Measurements from ENCODE around the gene TFRC. TPM values are rescaled to one million over a fixed set of nuclear protein-coding genes. Genes with fewer than 3 reads are reported as not detected.

Gene TFRC
- total and polyA plus RNA-seq, 2 experiments from 2014 or later, result 35.5 to 187 TPM

DNA sequence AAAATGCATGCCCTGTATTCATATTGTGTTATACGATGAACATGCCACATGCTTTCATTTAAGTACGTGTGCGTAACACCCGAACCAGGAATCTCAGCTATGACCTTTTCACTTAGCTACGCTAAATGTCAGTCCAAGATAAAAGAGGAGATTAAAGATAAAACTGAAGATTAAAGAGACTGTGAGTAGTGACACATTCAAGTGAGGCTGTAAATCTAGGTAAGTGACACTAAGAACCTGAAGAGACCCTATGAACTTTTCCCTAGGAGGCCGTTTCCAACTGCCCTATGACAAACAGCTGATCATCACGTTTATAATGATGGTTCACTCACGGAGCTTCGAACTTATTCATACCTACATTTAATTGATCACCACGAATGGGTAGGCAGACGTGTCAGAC is 32.2 kb downstream of the TFRC start:
- no peak for DNase-seq (ENCODE audit: low spot score)
- Mint-ChIP-seq H3K4me3 (no peak overlapping the region), H3K27me3 (ENCODE audit: insufficient read depth, low read depth, poor library complexity) (peaks cover 10% of the 10 kb centered on the region), H3K4me1 (peaks cover 7% of the 10 kb centered on the region), H3K9me3 (no peaks in the 10 kb centered on the region), H3K27ac (no peak overlapping the region), H3K36me3 (ENCODE audit: low read depth) (peaks cover 65% of the 10 kb centered on the region)
- peaks cover 53% of the 10 kb centered on the region for H3K36me3 ChIP-seq (ENCODE audit: insufficient read depth)
- no peaks in the 10 kb centered on the region for H3K79me2 ChIP-seq (replicated peaks; ENCODE audit: insufficient read depth)
- 0 out of 2 replicates have a peak, but pooled peaks cover 4% of the 10 kb centered on the region for H3K4me1 ChIP-seq (ENCODE audit: insufficient read depth)
- TF ChIP-seq EZH2phosphoT487 (IDR thresholded peaks at IDR 0.05; ENCODE audit: unreplicated experiment) (no peak), JUNB (IDR thresholded peaks at IDR 0.05; ENCODE audit: unreplicated experiment) (no peak), CREB1 (CRISPR knock-in tag; IDR thresholded peaks at IDR 0.05; ENCODE audit: low read depth) (no peak), STAT1 (IDR thresholded peaks at IDR 0.05; ENCODE audit: unreplicated experiment) (no peak), POLR2AphosphoS5 (IDR thresholded peaks at IDR 0.05; ENCODE audit: low read depth) (no peak), ZNF114 (CRISPR knock-in tag; IDR thresholded peaks at IDR 0.05) (no peak), EZH2 (IDR thresholded peaks at IDR 0.05; ENCODE audit: low read depth, unreplicated experiment) (no peak), ZNF331 (CRISPR knock-in tag; IDR thresholded peaks at IDR 0.05; ENCODE audit: low read depth) (no peak), NANOG (IDR thresholded peaks at IDR 0.05; ENCODE audit: borderline replicate concordance) (no peak)
- TF ChIP-seq, protein P1, sequence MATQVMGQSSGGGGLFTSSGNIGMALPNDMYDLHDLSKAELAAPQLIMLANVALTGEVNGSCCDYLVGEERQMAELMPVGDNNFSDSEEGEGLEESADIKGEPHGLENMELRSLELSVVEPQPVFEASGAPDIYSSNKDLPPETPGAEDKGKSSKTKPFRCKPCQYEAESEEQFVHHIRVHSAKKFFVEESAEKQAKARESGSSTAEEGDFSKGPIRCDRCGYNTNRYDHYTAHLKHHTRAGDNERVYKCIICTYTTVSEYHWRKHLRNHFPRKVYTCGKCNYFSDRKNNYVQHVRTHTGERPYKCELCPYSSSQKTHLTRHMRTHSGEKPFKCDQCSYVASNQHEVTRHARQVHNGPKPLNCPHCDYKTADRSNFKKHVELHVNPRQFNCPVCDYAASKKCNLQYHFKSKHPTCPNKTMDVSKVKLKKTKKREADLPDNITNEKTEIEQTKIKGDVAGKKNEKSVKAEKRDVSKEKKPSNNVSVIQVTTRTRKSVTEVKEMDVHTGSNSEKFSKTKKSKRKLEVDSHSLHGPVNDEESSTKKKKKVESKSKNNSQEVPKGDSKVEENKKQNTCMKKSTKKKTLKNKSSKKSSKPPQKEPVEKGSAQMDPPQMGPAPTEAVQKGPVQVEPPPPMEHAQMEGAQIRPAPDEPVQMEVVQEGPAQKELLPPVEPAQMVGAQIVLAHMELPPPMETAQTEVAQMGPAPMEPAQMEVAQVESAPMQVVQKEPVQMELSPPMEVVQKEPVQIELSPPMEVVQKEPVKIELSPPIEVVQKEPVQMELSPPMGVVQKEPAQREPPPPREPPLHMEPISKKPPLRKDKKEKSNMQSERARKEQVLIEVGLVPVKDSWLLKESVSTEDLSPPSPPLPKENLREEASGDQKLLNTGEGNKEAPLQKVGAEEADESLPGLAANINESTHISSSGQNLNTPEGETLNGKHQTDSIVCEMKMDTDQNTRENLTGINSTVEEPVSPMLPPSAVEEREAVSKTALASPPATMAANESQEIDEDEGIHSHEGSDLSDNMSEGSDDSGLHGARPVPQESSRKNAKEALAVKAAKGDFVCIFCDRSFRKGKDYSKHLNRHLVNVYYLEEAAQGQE (IDR thresholded peaks at IDR 0.05; ENCODE audit: unreplicated experiment), result no peak
- TF ChIP-seq, protein P2, sequence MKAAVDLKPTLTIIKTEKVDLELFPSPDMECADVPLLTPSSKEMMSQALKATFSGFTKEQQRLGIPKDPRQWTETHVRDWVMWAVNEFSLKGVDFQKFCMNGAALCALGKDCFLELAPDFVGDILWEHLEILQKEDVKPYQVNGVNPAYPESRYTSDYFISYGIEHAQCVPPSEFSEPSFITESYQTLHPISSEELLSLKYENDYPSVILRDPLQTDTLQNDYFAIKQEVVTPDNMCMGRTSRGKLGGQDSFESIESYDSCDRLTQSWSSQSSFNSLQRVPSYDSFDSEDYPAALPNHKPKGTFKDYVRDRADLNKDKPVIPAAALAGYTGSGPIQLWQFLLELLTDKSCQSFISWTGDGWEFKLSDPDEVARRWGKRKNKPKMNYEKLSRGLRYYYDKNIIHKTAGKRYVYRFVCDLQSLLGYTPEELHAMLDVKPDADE (IDR thresholded peaks at IDR 0.05), result no peak
- TF ChIP-seq, protein P3, sequence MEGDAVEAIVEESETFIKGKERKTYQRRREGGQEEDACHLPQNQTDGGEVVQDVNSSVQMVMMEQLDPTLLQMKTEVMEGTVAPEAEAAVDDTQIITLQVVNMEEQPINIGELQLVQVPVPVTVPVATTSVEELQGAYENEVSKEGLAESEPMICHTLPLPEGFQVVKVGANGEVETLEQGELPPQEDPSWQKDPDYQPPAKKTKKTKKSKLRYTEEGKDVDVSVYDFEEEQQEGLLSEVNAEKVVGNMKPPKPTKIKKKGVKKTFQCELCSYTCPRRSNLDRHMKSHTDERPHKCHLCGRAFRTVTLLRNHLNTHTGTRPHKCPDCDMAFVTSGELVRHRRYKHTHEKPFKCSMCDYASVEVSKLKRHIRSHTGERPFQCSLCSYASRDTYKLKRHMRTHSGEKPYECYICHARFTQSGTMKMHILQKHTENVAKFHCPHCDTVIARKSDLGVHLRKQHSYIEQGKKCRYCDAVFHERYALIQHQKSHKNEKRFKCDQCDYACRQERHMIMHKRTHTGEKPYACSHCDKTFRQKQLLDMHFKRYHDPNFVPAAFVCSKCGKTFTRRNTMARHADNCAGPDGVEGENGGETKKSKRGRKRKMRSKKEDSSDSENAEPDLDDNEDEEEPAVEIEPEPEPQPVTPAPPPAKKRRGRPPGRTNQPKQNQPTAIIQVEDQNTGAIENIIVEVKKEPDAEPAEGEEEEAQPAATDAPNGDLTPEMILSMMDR (conservative IDR thresholded peaks at IDR 0.05; ENCODE audit: low read depth in 2 of 2), result no peak
- TF ChIP-seq, protein P4, sequence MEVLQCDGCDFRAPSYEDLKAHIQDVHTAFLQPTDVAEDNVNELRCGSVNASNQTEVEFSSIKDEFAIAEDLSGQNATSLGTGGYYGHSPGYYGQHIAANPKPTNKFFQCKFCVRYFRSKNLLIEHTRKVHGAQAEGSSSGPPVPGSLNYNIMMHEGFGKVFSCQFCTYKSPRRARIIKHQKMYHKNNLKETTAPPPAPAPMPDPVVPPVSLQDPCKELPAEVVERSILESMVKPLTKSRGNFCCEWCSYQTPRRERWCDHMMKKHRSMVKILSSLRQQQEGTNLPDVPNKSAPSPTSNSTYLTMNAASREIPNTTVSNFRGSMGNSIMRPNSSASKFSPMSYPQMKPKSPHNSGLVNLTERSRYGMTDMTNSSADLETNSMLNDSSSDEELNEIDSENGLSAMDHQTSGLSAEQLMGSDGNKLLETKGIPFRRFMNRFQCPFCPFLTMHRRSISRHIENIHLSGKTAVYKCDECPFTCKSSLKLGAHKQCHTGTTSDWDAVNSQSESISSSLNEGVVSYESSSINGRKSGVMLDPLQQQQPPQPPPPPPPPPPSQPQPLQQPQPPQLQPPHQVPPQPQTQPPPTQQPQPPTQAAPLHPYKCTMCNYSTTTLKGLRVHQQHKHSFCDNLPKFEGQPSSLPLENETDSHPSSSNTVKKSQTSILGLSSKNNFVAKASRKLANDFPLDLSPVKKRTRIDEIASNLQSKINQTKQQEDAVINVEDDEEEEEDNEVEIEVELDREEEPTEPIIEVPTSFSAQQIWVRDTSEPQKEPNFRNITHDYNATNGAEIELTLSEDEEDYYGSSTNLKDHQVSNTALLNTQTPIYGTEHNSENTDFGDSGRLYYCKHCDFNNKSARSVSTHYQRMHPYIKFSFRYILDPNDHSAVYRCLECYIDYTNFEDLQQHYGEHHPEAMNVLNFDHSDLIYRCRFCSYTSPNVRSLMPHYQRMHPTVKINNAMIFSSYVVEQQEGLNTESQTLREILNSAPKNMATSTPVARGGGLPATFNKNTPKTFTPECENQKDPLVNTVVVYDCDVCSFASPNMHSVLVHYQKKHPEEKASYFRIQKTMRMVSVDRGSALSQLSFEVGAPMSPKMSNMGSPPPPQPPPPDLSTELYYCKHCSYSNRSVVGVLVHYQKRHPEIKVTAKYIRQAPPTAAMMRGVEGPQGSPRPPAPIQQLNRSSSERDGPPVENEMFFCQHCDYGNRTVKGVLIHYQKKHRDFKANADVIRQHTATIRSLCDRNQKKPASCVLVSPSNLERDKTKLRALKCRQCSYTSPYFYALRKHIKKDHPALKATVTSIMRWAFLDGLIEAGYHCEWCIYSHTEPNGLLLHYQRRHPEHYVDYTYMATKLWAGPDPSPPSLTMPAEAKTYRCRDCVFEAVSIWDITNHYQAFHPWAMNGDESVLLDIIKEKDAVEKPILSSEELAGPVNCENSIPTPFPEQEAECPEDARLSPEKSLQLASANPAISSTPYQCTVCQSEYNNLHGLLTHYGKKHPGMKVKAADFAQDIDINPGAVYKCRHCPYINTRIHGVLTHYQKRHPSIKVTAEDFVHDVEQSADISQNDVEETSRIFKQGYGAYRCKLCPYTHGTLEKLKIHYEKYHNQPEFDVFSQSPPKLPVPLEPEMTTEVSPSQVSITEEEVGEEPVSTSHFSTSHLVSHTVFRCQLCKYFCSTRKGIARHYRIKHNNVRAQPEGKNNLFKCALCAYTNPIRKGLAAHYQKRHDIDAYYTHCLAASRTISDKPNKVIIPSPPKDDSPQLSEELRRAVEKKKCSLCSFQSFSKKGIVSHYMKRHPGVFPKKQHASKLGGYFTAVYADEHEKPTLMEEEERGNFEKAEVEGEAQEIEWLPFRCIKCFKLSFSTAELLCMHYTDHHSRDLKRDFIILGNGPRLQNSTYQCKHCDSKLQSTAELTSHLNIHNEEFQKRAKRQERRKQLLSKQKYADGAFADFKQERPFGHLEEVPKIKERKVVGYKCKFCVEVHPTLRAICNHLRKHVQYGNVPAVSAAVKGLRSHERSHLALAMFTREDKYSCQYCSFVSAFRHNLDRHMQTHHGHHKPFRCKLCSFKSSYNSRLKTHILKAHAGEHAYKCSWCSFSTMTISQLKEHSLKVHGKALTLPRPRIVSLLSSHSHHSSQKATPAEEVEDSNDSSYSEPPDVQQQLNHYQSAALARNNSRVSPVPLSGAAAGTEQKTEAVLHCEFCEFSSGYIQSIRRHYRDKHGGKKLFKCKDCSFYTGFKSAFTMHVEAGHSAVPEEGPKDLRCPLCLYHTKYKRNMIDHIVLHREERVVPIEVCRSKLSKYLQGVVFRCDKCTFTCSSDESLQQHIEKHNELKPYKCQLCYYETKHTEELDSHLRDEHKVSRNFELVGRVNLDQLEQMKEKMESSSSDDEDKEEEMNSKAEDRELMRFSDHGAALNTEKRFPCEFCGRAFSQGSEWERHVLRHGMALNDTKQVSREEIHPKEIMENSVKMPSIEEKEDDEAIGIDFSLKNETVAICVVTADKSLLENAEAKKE (CRISPR knock-in tag; IDR thresholded peaks at IDR 0.05), result no peak
- no peaks in the 10 kb centered on the region for H3K27me3 ChIP-seq (ENCODE audit: insufficient read depth)
- no peak for ATAC-seq
- H4K20me1 ChIP-seq (replicated peaks; ENCODE audit: insufficient read depth), result peaks cover 16% of the 10 kb centered on the region
- H2AFZ ChIP-seq, result no peak overlapping the region
- no peak overlapping the region for H3K4me3 ChIP-seq
- H3F3A ChIP-seq (replicated peaks; ENCODE audit: low read depth), result peaks cover 16% of the 10 kb centered on the region
- H3K9me2 ChIP-seq (ENCODE audit: insufficient read depth), result no peaks in the 10 kb centered on the region
- peak overlapping the region; percentile 22; the same call in 1 of the 2 replicates for H3K27ac ChIP-seq (ENCODE audit: low read depth)
- no peak overlapping the region for H3K4me2 ChIP-seq
